Measurements from ENCODE around the gene ESPN.

- TF ChIP-seq, protein P1, sequence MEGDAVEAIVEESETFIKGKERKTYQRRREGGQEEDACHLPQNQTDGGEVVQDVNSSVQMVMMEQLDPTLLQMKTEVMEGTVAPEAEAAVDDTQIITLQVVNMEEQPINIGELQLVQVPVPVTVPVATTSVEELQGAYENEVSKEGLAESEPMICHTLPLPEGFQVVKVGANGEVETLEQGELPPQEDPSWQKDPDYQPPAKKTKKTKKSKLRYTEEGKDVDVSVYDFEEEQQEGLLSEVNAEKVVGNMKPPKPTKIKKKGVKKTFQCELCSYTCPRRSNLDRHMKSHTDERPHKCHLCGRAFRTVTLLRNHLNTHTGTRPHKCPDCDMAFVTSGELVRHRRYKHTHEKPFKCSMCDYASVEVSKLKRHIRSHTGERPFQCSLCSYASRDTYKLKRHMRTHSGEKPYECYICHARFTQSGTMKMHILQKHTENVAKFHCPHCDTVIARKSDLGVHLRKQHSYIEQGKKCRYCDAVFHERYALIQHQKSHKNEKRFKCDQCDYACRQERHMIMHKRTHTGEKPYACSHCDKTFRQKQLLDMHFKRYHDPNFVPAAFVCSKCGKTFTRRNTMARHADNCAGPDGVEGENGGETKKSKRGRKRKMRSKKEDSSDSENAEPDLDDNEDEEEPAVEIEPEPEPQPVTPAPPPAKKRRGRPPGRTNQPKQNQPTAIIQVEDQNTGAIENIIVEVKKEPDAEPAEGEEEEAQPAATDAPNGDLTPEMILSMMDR (IDR thresholded peaks at IDR 0.05; ENCODE audit: poor library complexity), result no peak
- TF ChIP-seq EZH2 (IDR thresholded peaks at IDR 0.05; ENCODE audit: borderline replicate concordance), result no peak
- no peak for TF ChIP-seq EZH2phosphoT487 (IDR thresholded peaks at IDR 0.05; ENCODE audit: low read depth, severe bottlenecking, unreplicated experiment)
Measured at GRCh38 chr1:6485168-6486101, 60.9 kb downstream of the ESPN start.
